Ishikawa (cell line): Measurements from ENCODE around the gene IKZF2.

Experiments
- CEBPB ChIP-seq: IDR thresholded peaks from 2 replicates; pipeline ENCODE4 v1.6.1; 2012
- CREB1 ChIP-seq: IDR thresholded peaks from 2 replicates; pipeline ENCODE4 v1.6.1; 2012; ENCODE audit warnings: low read depth
- EGR1 ChIP-seq: IDR thresholded peaks from 2 replicates; pipeline ENCODE4 v1.6.1; 2012
- EP300 ChIP-seq: IDR thresholded peaks from 2 replicates; pipeline ENCODE4 v1.6.1; 2012; ENCODE audit warnings: borderline replicate concordance
- FOXM1 ChIP-seq: IDR thresholded peaks from 2 replicates; pipeline ENCODE4 v1.6.1; 2012; ENCODE audit warnings: low read depth, borderline replicate concordance
- MAX ChIP-seq: IDR thresholded peaks from 2 replicates; pipeline ENCODE4 v1.6.1; 2012
- NFIC ChIP-seq: IDR thresholded peaks from 2 replicates; pipeline ENCODE4 v1.6.1; 2012
- RAD21 ChIP-seq: IDR thresholded peaks from 2 replicates; pipeline ENCODE4 v1.6.1; 2012; ENCODE audit warnings: low read depth
- REST ChIP-seq: IDR thresholded peaks from 2 replicates; pipeline ENCODE4 v1.6.1; 2012; ENCODE audit warnings: low read depth, mild to moderate bottlenecking
- TAF1 ChIP-seq: IDR thresholded peaks from 2 replicates; pipeline ENCODE4 v1.6.1; 2012; ENCODE audit warnings: low read depth, mild to moderate bottlenecking
- TCF12 ChIP-seq: IDR thresholded peaks from 2 replicates; pipeline ENCODE4 v1.6.1; 2012; ENCODE audit warnings: low read depth
- TEAD4 ChIP-seq: IDR thresholded peaks from 2 replicates; pipeline ENCODE4 v1.6.1; 2012
- USF1 ChIP-seq: IDR thresholded peaks from 2 replicates; pipeline ENCODE4 v1.6.1; 2012
- YY1 ChIP-seq: IDR thresholded peaks from 2 replicates; pipeline ENCODE4 v1.6.1; 2012; ENCODE audit warnings: low read depth
- ZBTB7A ChIP-seq: IDR thresholded peaks from 2 replicates; pipeline ENCODE4 v1.6.1; 2012; ENCODE audit warnings: low read depth

Gene IKZF2

GRCh38 chr2:212958757-212959295, 192.6 kb downstream of the IKZF2 start:
- TF ChIP-seq FOXM1 = no peak

- TF ChIP-seq TAF1 (no peak), ZBTB7A (no peak), YY1 (no peak), EGR1 (no peak), USF1 (no peak), FOXM1 (no peak), CEBPB (no peak), MAX (no peak), REST (no peak)
Measured at GRCh38 chr2:212958133-212958532, 193.3 kb downstream of the IKZF2 start.

GRCh38 chr2:212957624-212958023, 193.8 kb downstream of the IKZF2 start:
- TF ChIP-seq NFIC (no peak), MAX (no peak), TAF1 (no peak), TCF12 (no peak), FOXM1 (no peak), EGR1 (no peak), EP300 (no peak), REST (no peak), CREB1 (no peak), RAD21 (no peak), ZBTB7A (no peak), CEBPB (no peak)

- TF ChIP-seq FOXM1 (0 out of 2 replicates have a peak, but pooled peaks have one; percentile 6), RAD21 (no peak), EP300 (peak; percentile 50; the same call in 1 of the 2 replicates), NFIC (peak; percentile 37; the same call in 1 of the 2 replicates), TEAD4 (peak; percentile 61)
Measured at GRCh38 chr2:212956665-212957607, 194.5 kb downstream of the IKZF2 start.

- TF ChIP-seq EP300 (no peak), TAF1 (no peak), MAX (no peak), TCF12 (no peak), RAD21 (no peak), EGR1 (no peak), NFIC (no peak), CEBPB (no peak), USF1 (no peak), REST (no peak), YY1 (no peak), FOXM1 (no peak), CREB1 (no peak), TEAD4 (no peak), ZBTB7A (no peak)
Measured at GRCh38 chr2:212953170-212953920, 198.1 kb downstream of the IKZF2 start.
